Upper lobe of left lung (tissue), 4 donors: ENCODE measurements around the gene PASD1.

Source experiments
- EP300 ChIP-seq, 4 donors: sonication (generic); formaldehyde crosslinking; IDR thresholded peaks; one replicate each; pipeline ENCODE4 v1.5.1; 2017; ENCODE audit warnings: antibody characterized with exemption in 4 of 4, control low read depth in 2 of 4
- POLR2A ChIP-seq, 4 donors: fragments of 450-650 bp; IDR thresholded peaks; one replicate each; pipeline ENCODE4 v1.5.1; 2016 to 2017; ENCODE audit warnings: antibody characterized with exemption in 4 of 4, mild to moderate bottlenecking in 2 of 4
- TF ChIP-seq, protein P1 (sequence below), 6 experiments: fragments of 450-650 bp in 4 of 6; fragments of 200-600 bp in 2 of 6; sonication (generic) in 2 of 6; IDR thresholded peaks; one replicate each; pipeline ENCODE4 v1.5.1; 2016 to 2019; ENCODE audit warnings: antibody characterized with exemption in 6 of 6

- TF ChIP-seq, protein P1, sequence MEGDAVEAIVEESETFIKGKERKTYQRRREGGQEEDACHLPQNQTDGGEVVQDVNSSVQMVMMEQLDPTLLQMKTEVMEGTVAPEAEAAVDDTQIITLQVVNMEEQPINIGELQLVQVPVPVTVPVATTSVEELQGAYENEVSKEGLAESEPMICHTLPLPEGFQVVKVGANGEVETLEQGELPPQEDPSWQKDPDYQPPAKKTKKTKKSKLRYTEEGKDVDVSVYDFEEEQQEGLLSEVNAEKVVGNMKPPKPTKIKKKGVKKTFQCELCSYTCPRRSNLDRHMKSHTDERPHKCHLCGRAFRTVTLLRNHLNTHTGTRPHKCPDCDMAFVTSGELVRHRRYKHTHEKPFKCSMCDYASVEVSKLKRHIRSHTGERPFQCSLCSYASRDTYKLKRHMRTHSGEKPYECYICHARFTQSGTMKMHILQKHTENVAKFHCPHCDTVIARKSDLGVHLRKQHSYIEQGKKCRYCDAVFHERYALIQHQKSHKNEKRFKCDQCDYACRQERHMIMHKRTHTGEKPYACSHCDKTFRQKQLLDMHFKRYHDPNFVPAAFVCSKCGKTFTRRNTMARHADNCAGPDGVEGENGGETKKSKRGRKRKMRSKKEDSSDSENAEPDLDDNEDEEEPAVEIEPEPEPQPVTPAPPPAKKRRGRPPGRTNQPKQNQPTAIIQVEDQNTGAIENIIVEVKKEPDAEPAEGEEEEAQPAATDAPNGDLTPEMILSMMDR (IDR thresholded peaks at IDR 0.05): no peak
- TF ChIP-seq POLR2A (IDR thresholded peaks at IDR 0.05) (no peak), EP300 (IDR thresholded peaks at IDR 0.05) (no peak)
Measured at GRCh38 chrX:151679798-151680402, 116.4 kb downstream of the PASD1 start.
